ENCODE results near the gene CLTCL1.
"Not testable (repeated sequence)": the region's sequence is repeated elsewhere in the genome, so short reads cannot be mapped to it uniquely, and the experiment has no call there.

Gene CLTCL1

GRCh38 chr22:19290400-19291217, 910 bp downstream of the CLTCL1 start:
- peak; percentile 49 for DNase-seq (ENCODE audit: low spot score)

- no peak for DNase-seq (ENCODE audit: low spot score)
Observed at GRCh38 chr22:19289475-19290161, 1.9 kb downstream of the CLTCL1 start.

DNA sequence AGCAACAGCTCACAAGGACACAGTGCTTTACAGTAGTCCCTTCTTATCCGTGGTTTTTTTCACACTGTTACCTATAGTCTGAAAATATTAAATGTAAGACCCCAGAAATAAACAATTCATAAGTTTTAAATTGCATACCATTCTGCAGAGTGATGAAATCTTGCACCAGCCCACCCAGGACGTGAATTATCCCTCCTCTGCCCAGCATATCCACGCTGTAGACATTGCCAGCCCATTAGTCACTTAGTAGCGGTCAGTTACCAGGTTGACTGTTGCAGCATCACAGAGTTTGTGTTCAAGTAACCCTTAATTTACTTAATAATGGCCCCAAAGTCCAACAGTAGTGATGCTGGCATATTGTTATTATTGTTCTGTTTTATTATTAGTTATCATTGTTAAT, 3.6 kb downstream of the CLTCL1 start:
- no peak for DNase-seq (ENCODE audit: low spot score)

DNA sequence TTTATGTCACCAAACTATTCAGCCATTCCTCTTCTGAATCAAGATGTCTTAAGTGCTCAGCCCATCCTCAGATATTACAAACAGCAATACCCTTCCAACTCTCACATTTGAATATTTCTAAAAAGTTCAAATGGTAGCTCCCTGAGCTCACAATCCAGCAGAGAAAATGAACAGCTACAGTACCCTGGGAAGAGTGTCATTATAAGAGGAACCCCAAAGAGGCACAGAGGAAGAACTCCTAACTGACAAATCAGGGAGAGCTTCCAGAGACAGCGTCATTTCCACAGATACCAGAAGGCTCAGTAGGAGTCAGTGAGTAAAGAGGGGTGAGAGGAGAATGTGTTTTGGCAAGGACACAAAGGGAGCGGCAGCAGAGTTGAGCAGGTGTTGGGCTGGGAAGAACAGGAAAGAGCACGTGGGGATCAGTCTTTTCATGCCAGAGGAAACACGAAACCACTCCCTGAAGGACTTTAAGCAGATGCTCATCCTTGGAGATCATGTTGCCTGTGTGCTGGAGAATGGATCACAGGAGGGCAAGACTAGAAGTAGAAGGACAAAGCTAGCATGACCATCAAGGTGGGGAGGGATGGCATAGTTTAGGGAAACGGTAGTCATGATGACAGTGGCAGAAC, 4.3 kb downstream of the CLTCL1 start:
- DNase-seq (ENCODE audit: low spot score), result no peak

DNA sequence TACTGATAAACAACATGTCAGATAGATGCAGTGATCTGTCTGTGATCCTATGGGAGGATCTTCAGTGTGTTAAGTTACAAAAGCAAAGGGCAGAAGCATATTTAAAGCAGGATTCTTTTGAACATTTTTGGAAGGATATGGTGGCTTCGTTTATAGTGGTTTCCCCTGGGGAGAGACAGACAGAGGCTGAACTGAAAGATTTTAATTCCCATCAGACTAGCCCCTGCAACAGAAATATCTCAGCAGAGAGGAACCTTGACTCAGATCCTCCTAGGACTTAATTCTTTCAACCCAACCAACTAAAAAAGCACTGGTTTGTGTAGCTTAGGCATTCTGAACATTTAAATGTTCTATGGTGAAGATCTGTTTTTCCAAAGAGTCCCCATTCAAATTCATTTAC, 5.7 kb downstream of the CLTCL1 start:
- DNase-seq (ENCODE audit: low spot score), result no peak

GRCh38 chr22:19279143-19279542, 12.4 kb downstream of the CLTCL1 start:
- not testable (repeated sequence) for DNase-seq (ENCODE audit: low spot score)

- DNase-seq (ENCODE audit: low spot score), result no peak
Observed at GRCh38 chr22:19277785-19278184, 13.7 kb downstream of the CLTCL1 start.

- peak; percentile 7 for DNase-seq (ENCODE audit: low spot score)
Observed at GRCh38 chr22:19275919-19276600, 15.5 kb downstream of the CLTCL1 start.

GRCh38 chr22:19275513-19275912, 16.0 kb downstream of the CLTCL1 start:
- DNase-seq (ENCODE audit: low spot score), result peak; percentile 15

GRCh38 chr22:19275104-19275503, 16.4 kb downstream of the CLTCL1 start:
- peak; percentile 22 for DNase-seq (ENCODE audit: low spot score)

- DNase-seq (ENCODE audit: low spot score), result peak; percentile 12
Observed at GRCh38 chr22:19271856-19272535, 19.5 kb downstream of the CLTCL1 start.

DNA sequence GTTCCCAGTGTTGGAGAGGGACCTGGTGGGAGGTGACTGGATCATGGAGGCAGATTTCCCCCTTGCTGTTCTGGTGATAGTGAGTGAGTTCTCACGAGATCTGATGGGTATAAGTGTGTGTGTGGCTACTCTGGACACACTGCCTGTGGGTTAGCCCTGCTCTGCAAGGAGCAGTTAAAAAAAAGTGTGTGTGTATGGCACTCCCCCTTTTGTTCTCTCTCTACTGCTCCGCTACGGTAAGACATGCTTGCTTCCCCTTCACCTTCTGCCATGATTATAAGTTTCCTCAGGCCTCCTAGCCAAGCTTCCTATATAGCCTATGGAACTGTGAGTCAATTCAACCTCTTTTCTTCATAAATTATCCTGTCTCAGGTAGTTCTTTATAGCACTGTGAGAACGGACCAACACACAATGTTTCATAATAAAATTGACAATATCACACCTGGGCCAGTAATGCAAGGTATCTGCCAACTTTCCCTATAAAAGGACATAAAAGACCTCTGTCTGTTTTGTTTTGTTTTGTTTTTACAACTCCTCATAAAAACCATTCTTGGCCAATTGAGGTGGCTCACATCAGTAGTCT, 20.2 kb downstream of the CLTCL1 start:
- DNase-seq (ENCODE audit: low spot score), result no peak

DNA sequence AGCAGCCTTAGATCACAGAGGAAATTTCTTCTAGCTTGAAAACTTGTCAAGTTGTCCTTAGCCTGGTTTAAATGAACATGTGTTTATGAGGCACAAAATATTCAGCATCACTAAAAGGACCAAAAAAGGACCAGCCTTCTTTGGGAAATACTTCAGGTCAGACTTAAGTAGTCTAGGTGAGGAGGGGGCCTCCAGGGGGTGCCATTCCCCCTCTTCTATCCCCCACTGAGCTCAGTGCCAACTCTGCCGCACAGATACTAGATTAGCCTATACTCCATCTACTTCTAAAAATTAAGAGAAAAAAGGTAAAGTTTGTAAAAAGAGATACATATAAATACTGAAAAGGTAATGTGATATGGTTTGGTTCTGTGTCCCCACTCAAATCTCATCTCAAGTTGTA, 20.6 kb downstream of the CLTCL1 start:
- DNase-seq (ENCODE audit: low spot score), result no peak

DNA sequence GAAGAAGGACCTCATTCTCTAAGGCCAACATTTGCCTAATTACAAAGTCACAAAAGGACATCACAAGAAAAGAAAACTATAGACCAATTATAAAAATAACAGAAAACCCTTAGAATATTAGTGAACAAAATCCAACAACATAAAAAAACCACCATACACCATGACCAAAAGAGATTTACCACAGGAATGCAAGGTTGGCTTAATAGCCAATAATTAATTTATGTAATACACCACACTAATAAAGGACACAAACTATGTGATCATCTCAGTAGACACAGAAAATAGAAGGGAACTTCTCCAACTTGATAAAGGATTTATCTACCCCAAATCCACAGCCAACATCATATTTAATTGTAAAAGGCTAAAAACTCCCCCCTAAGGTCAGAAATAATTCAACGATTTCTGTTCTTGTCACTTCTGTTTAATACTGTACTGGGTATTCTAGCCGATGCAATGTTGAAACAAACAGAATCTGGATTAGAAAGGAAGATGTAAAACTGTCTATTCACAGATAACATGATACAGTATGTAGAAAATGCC, 24.9 kb downstream of the CLTCL1 start:
- DNase-seq (ENCODE audit: low spot score), result no peak

- DNase-seq (ENCODE audit: low spot score), result no peak
Observed at GRCh38 chr22:19265779-19266178, 25.7 kb downstream of the CLTCL1 start.

- no peak for DNase-seq (ENCODE audit: low spot score)
Observed at GRCh38 chr22:19260804-19261203, 30.7 kb downstream of the CLTCL1 start.

GRCh38 chr22:19260194-19260593, 31.3 kb downstream of the CLTCL1 start:
- no peak for DNase-seq (ENCODE audit: low spot score)

GRCh38 chr22:19258968-19259288, 32.6 kb downstream of the CLTCL1 start:
- not testable (repeated sequence) for DNase-seq (ENCODE audit: low spot score)

DNA sequence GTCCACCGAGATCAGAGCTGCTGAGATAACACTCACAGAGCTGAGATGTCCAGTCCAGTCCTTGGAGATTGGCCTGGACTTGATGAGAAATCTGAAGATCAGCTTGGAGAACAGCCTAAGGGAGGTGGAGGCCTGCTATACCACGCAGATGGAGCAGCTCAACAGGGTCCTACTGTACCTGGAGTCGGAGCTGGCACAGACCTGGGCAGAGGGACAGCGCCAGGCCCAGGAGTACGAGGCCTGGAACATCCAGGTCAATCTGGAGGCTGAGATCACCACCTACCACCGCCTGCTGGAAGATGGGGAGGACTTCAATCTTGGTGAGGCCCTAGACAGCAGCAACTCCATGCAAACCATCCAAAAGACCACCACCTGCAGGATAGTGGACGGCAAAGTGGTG, 33.1 kb downstream of the CLTCL1 start:
- DNase-seq (ENCODE audit: low spot score), result no peak

DNA sequence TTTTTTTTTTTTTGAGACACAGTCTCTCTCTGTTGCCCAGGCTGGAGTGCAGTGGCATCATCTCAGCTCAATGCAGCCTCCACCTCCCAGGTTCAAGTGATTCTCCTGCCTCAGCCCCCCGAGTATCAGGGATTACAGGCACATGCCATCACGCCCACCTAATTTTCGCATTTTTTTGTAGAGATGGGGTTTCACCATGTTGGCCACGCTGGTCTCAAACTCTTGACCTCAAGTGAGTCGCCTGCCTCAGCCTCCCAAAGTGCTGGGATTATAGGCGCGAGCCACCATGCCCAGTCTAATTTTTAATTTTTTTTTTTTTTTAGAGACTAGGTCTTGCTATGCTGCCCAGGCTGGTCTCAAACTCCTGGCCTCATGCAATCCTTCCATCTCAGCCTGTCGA, 35.2 kb downstream of the CLTCL1 start:
- not testable (repeated sequence) for DNase-seq (ENCODE audit: low spot score)

- no peak for DNase-seq (ENCODE audit: low spot score)
Observed at GRCh38 chr22:19253143-19253542, 38.4 kb downstream of the CLTCL1 start.

Measured in ecto neural progenitor cell (in vitro differentiated cells).